HG03520 (cell line): Measurements from ENCODE around the gene USP31.

ENCODE experiments used
- ATAC-seq: cut with Tn5 transposase; IDR thresholded peaks from one replicate; pipeline ENCODE4 v1.9.1; 2021; ENCODE audit warnings: mild to moderate bottlenecking, moderate library complexity; ENCODE audit not compliant: unreplicated experiment

USP31 gene

GRCh38 chr16:23027386-23027785 lies 121.9 kb downstream of the USP31 start:
- ATAC-seq, result no peak

- no peak for ATAC-seq
Observed at GRCh38 chr16:23026784-23027362, 122.4 kb downstream of the USP31 start.

- no peak for ATAC-seq
Observed at GRCh38 chr16:23025692-23026307, 123.5 kb downstream of the USP31 start.

GRCh38 chr16:23024044-23024443 lies 125.2 kb downstream of the USP31 start:
- ATAC-seq, result no peak

GRCh38 chr16:23020084-23020483 lies 129.2 kb downstream of the USP31 start:
- no peak for ATAC-seq

GRCh38 chr16:23016368-23016767 lies 132.9 kb downstream of the USP31 start:
- no peak for ATAC-seq

GRCh38 chr16:23015580-23015979 lies 133.7 kb downstream of the USP31 start:
- no peak for ATAC-seq

GRCh38 chr16:23014592-23014991 lies 134.7 kb downstream of the USP31 start:
- no peak for ATAC-seq
